Fibroblast of skin of right biceps (primary cell): ENCODE results near the gene ENTPD7.

Source experiments
- DNase-seq: peaks from one replicate; pipeline ENCODE4 v3.0.0-alpha.2; 2013

Gene ENTPD7

GRCh38 chr10:99750641-99751040 is 91.3 kb downstream of the ENTPD7 start:
- DNase-seq: no peak

DNA sequence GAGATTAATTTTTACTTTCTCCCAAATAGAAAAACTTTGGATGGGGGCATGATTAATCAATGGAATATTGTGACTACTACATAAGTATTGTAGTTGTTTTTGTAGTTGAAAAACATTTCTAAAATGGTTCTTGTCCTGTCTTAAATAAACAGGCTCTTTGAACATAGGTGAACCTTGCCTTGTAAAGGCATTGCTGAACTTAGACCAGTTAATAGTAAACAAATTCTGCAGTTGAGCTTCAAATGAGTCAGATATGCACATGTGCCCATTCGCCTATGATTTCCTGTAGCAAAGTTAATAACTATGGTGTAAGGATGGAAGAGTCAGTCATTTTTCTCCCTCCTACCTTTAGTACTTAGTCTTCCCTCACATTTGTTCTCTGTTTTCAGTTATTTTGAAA is 95.4 kb downstream of the ENTPD7 start:
- no peak for DNase-seq
